Measurements from ENCODE around the gene CDK13.
A peak's percentile ranks its signal among the peaks of the same experiment; 100 is the strongest.

CDK13 gene

GRCh38 chr7:40008223-40008815, 58.3 kb downstream of the CDK13 start:
- no peak for TF ChIP-seq CTCF (IDR thresholded peaks at IDR 0.05; ENCODE audit: control insufficient read depth, extremely low read depth, insufficient read depth)
- H3K4me3 ChIP-seq (ENCODE audit: low read depth, low read length) = no peak overlapping the region
- DNase-seq (ENCODE audit: low read depth) = no peak

GRCh38 chr7:40009301-40009700, 59.2 kb downstream of the CDK13 start:
- no peak for TF ChIP-seq CTCF (IDR thresholded peaks at IDR 0.05; ENCODE audit: control insufficient read depth, extremely low read depth, insufficient read depth)
- no peak overlapping the region for H3K4me3 ChIP-seq (ENCODE audit: low read depth, low read length)
- no peak for DNase-seq (ENCODE audit: low read depth)

- TF ChIP-seq CTCF (IDR thresholded peaks at IDR 0.05; ENCODE audit: control insufficient read depth, extremely low read depth, insufficient read depth) = no peak
Observed at GRCh38 chr7:40014376-40014775, 64.3 kb downstream of the CDK13 start.

GRCh38 chr7:40015790-40016296, 65.8 kb downstream of the CDK13 start:
- peak; percentile 63 for DNase-seq (ENCODE audit: low read depth)
- TF ChIP-seq CTCF (IDR thresholded peaks at IDR 0.05; ENCODE audit: control insufficient read depth, extremely low read depth, insufficient read depth) = no peak
- H3K4me3 ChIP-seq (ENCODE audit: low read depth, low read length) = no peak overlapping the region

More at GRCh38 chr7:40014376-40014775, 64.3 kb downstream of the CDK13 start:
- no peak for DNase-seq (ENCODE audit: low read depth)
- H3K4me3 ChIP-seq (ENCODE audit: low read depth, low read length) = no peak overlapping the region

- no peak overlapping the region for H3K4me3 ChIP-seq (ENCODE audit: low read depth, low read length)
- no peak for TF ChIP-seq CTCF (IDR thresholded peaks at IDR 0.05; ENCODE audit: control insufficient read depth, extremely low read depth, insufficient read depth)
- peak; percentile 85 for DNase-seq (ENCODE audit: low read depth)
Observed at GRCh38 chr7:40019558-40019957, 69.5 kb downstream of the CDK13 start.

- no peak for DNase-seq (ENCODE audit: low read depth)
- no peak for TF ChIP-seq CTCF (IDR thresholded peaks at IDR 0.05; ENCODE audit: control insufficient read depth, extremely low read depth, insufficient read depth)
Observed at GRCh38 chr7:40024048-40024447, 74.0 kb downstream of the CDK13 start.

GRCh38 chr7:40024841-40025240, 74.8 kb downstream of the CDK13 start:
- no peak for DNase-seq (ENCODE audit: low read depth)
- no peak for TF ChIP-seq CTCF (IDR thresholded peaks at IDR 0.05; ENCODE audit: control insufficient read depth, extremely low read depth, insufficient read depth)
- no peak overlapping the region for H3K4me3 ChIP-seq (ENCODE audit: low read depth, low read length)

More at GRCh38 chr7:40024048-40024447, 74.0 kb downstream of the CDK13 start:
- H3K4me3 ChIP-seq (ENCODE audit: low read depth, low read length) = no peak overlapping the region

All from LNCaP clone FGC (cell line).